ENCODE data around the gene UBASH3A. TPM values are rescaled to one million over a fixed set of nuclear protein-coding genes. Genes with fewer than 3 reads are reported as not detected.

The UBASH3A gene
- total and polyA plus RNA-seq, 7 donors = 0.06 to 0.21 TPM; not detected in 5

DNA sequence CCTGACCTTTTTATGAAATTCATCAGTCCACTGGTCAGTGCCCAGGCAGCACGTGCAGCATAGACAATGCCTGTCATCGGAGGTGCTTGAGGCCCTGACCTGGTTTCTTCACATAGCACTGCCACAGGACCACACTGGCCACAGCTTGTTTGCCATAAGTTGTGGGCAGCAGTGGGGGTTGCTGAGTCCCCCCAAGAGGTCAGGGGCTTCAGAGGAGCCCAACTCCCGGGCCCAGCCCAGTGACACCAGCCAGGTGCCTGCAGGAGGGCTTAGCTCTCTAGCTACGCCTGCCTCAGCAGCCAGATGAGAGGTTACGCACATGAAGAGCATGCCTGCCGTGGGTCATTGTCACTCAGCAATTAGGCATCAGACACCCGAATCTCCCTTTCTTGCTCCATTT is 41.6 kb downstream of the UBASH3A start:
- no peak for ATAC-seq
- TF ChIP-seq, protein P1, sequence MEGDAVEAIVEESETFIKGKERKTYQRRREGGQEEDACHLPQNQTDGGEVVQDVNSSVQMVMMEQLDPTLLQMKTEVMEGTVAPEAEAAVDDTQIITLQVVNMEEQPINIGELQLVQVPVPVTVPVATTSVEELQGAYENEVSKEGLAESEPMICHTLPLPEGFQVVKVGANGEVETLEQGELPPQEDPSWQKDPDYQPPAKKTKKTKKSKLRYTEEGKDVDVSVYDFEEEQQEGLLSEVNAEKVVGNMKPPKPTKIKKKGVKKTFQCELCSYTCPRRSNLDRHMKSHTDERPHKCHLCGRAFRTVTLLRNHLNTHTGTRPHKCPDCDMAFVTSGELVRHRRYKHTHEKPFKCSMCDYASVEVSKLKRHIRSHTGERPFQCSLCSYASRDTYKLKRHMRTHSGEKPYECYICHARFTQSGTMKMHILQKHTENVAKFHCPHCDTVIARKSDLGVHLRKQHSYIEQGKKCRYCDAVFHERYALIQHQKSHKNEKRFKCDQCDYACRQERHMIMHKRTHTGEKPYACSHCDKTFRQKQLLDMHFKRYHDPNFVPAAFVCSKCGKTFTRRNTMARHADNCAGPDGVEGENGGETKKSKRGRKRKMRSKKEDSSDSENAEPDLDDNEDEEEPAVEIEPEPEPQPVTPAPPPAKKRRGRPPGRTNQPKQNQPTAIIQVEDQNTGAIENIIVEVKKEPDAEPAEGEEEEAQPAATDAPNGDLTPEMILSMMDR (IDR thresholded peaks at IDR 0.05) = no peak
- H3K9me3 ChIP-seq = no peaks in the 10 kb centered on the region
- intact Hi-C loops (cut with DNase I) = loop anchor here in 1 of 2 donors (10.0 kb wide), 1 partner anchor 301 kb away; no protein-coding TSS in a partner anchor
- WGBS, 3 donors = 79 to 86% (median 80%) methylated on average over 7 of the region's 7 CpGs
- no peak overlapping the region for H3K4me3 ChIP-seq
- H3K4me1 ChIP-seq = no peaks in the 10 kb centered on the region
- no peak overlapping the region for H3K27ac ChIP-seq
- no peak for DNase-seq
- H3K36me3 ChIP-seq (ENCODE audit: insufficient read depth in 1 of 2, low read depth in 1 of 2) = no peaks in the 10 kb centered on the region
- peaks cover 0 to 19% (median 2%) of the 10 kb centered on the region in 3 donors for H3K27me3 ChIP-seq (ENCODE audit: insufficient read depth in 3 of 3, low read length in 2 of 3)

DNA sequence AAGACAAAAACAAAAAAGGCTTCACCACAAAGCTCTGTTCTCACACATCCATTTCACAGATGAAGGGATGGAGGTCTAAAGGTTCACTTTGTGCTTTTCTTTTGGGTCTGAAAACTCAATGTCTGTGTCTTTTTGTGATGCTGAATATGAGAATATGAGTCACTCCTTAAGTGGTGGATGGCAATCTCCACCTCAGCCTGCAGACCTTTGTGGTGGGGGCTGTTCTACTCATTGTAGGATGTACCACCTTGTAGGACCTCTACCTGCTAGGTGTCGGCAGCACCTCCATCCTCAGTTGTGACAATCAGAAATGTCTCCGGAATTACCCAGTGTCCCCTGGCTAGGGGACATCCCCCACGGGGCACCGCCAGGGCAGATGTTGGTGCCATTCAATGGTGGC is 42.8 kb downstream of the UBASH3A start:
- Histone ChIP-seq H3K27me3 (ENCODE audit: insufficient read depth in 3 of 3, low read length in 2 of 3) (peaks cover 0 to 19% (median 2%) of the 10 kb centered on the region in 3 donors), H3K27ac (no peak overlapping the region), H3K9me3 (no peaks in the 10 kb centered on the region), H3K36me3 (ENCODE audit: insufficient read depth in 1 of 2, low read depth in 1 of 2) (no peaks in the 10 kb centered on the region), H3K4me1 (no peaks in the 10 kb centered on the region), H3K4me3 (no peak overlapping the region)
- ATAC-seq = no peak
- TF ChIP-seq, protein P1 (IDR thresholded peaks at IDR 0.05) = no peak
- no peak for DNase-seq
- intact Hi-C loops (cut with DNase I) = loop anchor here in 1 of 2 donors (10.0 kb wide), 1 partner anchor 302 kb away; no protein-coding TSS in a partner anchor
- WGBS, 3 donors = 83 to 89% (median 87%) methylated on average over 4 of the region's 4 CpGs

DNA sequence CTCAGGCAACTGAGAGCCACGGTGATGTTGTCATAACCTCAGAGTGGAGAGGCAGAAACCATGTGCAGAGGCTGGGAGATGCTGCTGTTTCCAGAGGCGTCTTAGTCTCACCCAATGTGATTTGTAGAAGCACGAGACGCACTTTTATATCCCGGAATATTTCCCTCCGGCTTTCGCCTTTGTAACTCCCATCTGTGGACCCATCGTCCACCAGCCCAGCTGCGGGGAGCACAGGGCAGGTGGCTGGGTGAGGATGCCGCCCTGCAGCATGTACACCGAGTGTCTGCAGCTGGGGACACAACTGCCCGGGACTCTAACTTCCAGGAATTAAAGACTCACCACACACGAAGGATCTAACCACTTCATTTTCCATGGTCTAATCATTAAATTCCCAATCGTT is 43.5 kb downstream of the UBASH3A start:
- Histone ChIP-seq H3K9me3 (no peaks in the 10 kb centered on the region), H3K4me1 (no peaks in the 10 kb centered on the region), H3K4me3 (no peak overlapping the region), H3K36me3 (ENCODE audit: insufficient read depth in 1 of 2, low read depth in 1 of 2) (no peaks in the 10 kb centered on the region), H3K27ac (no peak overlapping the region), H3K27me3 (ENCODE audit: insufficient read depth in 3 of 3, low read length in 2 of 3) (peaks cover 0 to 20% (median 2%) of the 10 kb centered on the region in 3 donors)
- intact Hi-C loops (cut with DNase I) = loop anchor here in 1 of 2 donors (10.0 kb wide), 1 partner anchor 302 kb away; no protein-coding TSS in a partner anchor
- WGBS, 3 donors = 45 to 57% (median 50%) methylated on average over 14 of the region's 14 CpGs
- ATAC-seq (no peak), DNase-seq (no peak)
- TF ChIP-seq, protein P1 (IDR thresholded peaks at IDR 0.05) = no peak

DNA sequence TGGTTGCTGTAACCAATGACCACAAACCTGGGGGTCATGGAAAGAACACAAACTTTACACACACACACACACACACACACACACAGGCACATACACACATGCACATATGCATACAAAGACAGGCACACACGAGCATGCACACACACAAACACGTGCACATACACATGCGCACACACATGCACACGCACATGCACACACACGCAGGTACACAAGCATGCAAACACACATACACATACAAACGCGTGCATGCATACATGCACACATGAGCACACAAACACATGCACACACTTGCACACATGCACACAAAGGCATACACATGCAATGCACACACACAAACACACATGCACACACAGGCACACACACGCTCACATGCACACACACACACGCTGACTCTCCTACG is 44.0 kb downstream of the UBASH3A start:
- ATAC-seq = no peak
- Histone ChIP-seq H3K9me3 (no peaks in the 10 kb centered on the region), H3K27ac (no peak overlapping the region), H3K4me3 (no peak overlapping the region), H3K36me3 (ENCODE audit: insufficient read depth in 1 of 2, low read depth in 1 of 2) (no peaks in the 10 kb centered on the region), H3K4me1 (no peaks in the 10 kb centered on the region), H3K27me3 (ENCODE audit: insufficient read depth in 3 of 3, low read length in 2 of 3) (peaks cover 0 to 26% (median 2%) of the 10 kb centered on the region in 3 donors)
- 90 to 93% (median 92%) methylated on average over 10 of the region's 10 CpGs for WGBS, 3 donors
- intact Hi-C loops (cut with DNase I) = loop anchor here in 1 of 2 donors (10.0 kb wide), 1 partner anchor 303 kb away; no protein-coding TSS in a partner anchor
- TF ChIP-seq, protein P1 (IDR thresholded peaks at IDR 0.05) = no peak
- no peak for DNase-seq

DNA sequence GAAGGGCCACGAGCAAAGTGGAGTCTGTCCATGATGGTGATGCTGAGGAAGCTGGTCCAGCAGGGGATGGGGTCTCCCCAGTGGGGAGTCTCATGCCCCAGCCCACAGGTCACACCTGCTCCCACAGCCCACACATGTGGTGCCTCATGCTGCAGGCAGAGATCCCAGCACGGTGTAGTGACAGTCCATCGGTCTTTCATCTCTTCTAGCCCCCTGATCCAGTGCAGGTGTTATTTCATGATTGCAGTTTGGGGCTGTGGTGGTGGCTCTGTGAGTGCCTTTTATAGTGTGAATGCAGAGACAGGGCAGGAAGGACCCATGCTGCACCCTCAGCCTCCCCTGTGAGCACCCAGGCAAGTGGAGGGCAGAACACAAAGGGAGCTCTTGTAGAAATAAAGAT is 45.0 kb downstream of the UBASH3A start:
- DNase-seq (no peak), ATAC-seq (no peak)
- Histone ChIP-seq H3K4me1 (no peaks in the 10 kb centered on the region), H3K27ac (no peak overlapping the region), H3K9me3 (no peaks in the 10 kb centered on the region), H3K27me3 (ENCODE audit: insufficient read depth in 3 of 3, low read length in 2 of 3) (peaks cover 0 to 30% (median 2%) of the 10 kb centered on the region in 3 donors), H3K36me3 (ENCODE audit: insufficient read depth in 1 of 2, low read depth in 1 of 2) (no peaks in the 10 kb centered on the region), H3K4me3 (no peak overlapping the region)
- WGBS, 3 donors = 59 to 85% (median 62%) methylated on average over 3 of the region's 3 CpGs
- intact Hi-C loops (cut with DNase I) = loop anchor here in 1 of 2 donors (10.0 kb wide), 1 partner anchor 304 kb away; no protein-coding TSS in a partner anchor
- TF ChIP-seq, protein P1 (IDR thresholded peaks at IDR 0.05) = no peak
